HG03095 (cell line): ENCODE measurements around the gene PLA2R1.

Source experiments
- ATAC-seq: cut with Tn5 transposase; IDR thresholded peaks from one replicate; pipeline ENCODE4 v1.9.1; 2021; ENCODE audit warnings: moderate library complexity; ENCODE audit not compliant: unreplicated experiment

The PLA2R1 gene

DNA sequence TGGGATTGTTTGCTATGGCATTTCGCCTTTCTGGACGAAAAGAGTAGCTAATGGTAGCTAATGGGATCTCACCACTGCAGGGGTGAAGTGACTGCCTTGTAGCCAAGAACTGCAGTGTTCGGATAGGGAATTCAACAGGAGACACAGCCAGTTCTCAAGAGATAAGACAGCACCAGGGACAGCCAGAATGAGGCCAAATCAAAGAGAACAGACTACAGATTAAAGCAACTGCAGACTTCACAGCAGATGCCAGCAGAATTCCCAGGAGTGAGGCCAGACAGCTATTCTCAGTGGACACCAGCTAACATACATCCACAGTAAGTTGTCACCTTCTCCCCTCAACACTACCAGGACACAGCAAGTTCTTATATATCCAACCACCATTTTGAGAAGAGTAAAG, 124.0 kb downstream of the PLA2R1 start:
- no peak for ATAC-seq

GRCh38 chr2:159936471-159936870, 125.9 kb downstream of the PLA2R1 start:
- no peak for ATAC-seq

- peak; percentile 96 for ATAC-seq
These were observed 128.7 kb downstream of the PLA2R1 start for GRCh38 chr2:159933727-159934049.

DNA sequence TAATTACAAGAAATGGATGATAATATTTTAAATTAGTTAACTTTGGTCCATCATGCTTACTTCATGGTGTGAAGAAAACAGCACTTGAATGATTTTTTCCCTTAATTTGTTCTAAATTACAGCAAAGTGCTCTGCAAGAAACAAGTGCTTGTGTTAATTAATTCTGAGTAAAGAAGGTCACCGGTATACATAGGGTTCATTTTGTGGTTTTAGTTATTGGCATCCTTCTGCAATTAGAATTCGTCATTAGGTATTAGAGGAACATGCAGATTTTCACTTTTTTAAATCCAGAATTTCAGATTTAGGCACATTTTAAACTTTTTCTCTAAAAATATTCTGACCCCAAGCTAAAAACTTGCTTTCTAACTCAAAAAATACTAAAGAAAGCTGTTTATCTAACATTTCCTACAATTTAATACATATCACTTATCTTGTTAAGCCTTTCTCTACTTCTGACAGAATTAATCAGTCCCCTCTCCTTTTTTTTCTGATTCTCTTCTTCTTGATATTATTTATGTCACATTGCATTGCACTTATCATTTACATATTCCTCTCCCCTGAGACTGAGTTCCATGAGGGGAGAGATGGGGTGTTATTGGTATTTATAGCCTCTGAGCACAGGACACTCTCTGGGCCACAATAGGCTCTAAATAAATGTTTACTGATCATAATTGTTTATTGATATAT, 129.2 kb downstream of the PLA2R1 start:
- ATAC-seq = no peak

GRCh38 chr2:159926695-159927094, 135.7 kb downstream of the PLA2R1 start:
- ATAC-seq = no peak

GRCh38 chr2:159925975-159926374, 136.4 kb downstream of the PLA2R1 start:
- no peak for ATAC-seq

- peak; percentile 73 for ATAC-seq
These were observed 139.9 kb downstream of the PLA2R1 start for GRCh38 chr2:159922563-159922962.

GRCh38 chr2:159921752-159922404, 140.5 kb downstream of the PLA2R1 start:
- peak; percentile 89 for ATAC-seq

DNA sequence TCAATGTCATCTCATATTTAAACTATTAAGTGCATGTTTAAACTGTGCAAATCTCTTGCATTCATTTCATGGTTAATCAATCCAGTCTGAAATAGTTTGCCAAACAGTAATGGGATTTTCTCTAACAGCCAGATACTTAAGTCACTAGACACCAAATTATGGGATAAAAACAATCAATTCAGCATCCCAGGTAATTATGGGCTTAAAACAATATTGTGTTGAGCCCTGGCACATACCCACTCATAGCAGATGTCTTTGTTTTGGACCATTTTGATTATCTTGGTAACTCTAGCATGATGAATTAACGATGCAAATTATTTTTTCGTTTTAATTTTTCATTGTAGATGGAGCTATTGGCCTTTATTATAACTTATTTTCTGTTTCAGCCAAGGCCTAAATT, 145.9 kb downstream of the PLA2R1 start:
- no peak for ATAC-seq

DNA sequence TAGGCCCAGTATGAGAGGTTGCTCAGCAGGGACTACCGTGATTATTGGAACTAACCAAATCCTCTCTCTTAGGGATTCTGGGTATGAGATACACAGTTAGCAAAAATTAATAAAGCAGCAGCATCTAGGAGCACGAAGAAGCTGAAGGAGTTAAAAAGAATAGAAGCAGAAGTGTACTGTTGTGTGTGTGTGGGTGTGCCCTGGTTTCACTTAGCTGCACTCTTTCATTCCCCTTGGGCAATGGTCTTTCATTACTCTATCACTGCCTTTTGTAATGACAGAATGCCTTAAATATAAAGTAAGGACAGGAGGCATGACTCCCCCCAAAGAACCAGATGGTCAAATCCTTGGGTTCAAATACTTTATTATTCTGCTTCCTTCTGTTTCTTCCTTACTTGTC, 148.5 kb downstream of the PLA2R1 start:
- no peak for ATAC-seq

GRCh38 chr2:159912580-159912979, 149.8 kb downstream of the PLA2R1 start:
- ATAC-seq = no peak

GRCh38 chr2:159910951-159911350, 151.5 kb downstream of the PLA2R1 start:
- ATAC-seq = no peak

GRCh38 chr2:159908623-159909022, 153.8 kb downstream of the PLA2R1 start:
- ATAC-seq = no peak

DNA sequence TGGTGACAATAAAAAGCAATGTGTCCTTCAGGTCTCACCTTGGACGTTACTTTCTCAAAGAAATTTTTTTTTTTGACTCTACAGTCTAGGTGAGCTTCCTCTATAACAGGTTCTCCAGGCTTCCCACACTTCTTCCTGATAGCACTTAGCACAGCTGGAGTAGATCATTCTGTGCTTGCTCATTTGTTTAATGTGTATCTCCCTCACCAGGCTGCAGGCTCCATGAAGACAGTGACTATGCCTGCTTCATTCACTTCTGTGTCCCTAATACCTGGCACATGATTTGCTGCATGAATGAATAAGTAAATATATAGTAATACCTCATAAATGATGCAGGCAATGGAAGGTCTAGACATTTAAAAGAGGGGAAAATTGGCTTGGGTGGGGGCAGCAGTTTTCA, 154.5 kb downstream of the PLA2R1 start:
- ATAC-seq = no peak

- no peak for ATAC-seq
These were observed 156.3 kb downstream of the PLA2R1 start for GRCh38 chr2:159905926-159906714.

DNA sequence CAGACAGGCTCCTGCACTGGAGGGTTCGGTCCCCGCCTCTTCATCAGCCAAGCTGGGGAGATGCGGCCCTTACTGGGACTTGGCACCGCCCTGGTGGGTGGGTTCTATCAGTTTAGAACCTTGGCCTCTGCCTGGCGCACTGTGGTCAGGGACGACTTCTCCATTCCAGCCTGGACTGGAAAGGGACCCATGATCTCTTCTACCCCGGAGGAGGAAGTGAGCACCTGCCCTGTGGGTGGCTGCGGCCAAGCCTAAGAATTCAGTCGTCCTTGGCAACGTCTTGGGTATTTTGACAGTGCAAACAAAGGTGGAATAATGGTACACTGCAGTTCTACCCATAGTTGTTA, 157.5 kb downstream of the PLA2R1 start:
- peak; percentile 45 for ATAC-seq

GRCh38 chr2:159904127-159904958, 158.1 kb downstream of the PLA2R1 start, which contains the start of gene LY75:
TSS of gene LY75 (minus strand) at chr2:159904756.
- peak; percentile 81 for ATAC-seq

- peak; percentile 16 for ATAC-seq
These were observed 158.8 kb downstream of the PLA2R1 start for GRCh38 chr2:159903443-159904126.

GRCh38 chr2:159902722-159903121, 159.7 kb downstream of the PLA2R1 start:
- ATAC-seq = no peak

- ATAC-seq = no peak
These were observed 162.1 kb downstream of the PLA2R1 start for GRCh38 chr2:159900343-159900742.

DNA sequence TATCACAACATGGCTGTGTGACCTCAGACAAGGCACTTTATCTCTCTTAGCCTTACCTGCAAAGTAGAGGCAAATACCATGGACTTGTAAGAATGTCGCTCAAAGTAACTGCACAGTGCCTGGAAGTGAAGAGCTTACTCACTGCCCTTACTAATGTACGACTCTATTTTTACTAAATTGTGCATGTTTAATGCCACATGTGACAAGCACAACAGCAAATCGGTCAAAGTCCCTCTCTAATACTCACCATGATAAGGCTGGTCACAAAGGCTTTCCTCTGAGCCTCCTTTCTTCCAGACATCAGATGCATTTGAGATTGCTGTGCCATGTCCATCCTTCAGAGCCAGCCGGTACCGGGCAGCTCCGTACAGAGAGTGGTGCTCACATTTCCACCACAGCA, 164.0 kb downstream of the PLA2R1 start:
- ATAC-seq = no peak
